ENCODE measurements around the gene LRRC49.

GRCh38 chr15:70867911-70868467, 24.6 kb upstream of the LRRC49 start:
- TF ChIP-seq, protein P1, sequence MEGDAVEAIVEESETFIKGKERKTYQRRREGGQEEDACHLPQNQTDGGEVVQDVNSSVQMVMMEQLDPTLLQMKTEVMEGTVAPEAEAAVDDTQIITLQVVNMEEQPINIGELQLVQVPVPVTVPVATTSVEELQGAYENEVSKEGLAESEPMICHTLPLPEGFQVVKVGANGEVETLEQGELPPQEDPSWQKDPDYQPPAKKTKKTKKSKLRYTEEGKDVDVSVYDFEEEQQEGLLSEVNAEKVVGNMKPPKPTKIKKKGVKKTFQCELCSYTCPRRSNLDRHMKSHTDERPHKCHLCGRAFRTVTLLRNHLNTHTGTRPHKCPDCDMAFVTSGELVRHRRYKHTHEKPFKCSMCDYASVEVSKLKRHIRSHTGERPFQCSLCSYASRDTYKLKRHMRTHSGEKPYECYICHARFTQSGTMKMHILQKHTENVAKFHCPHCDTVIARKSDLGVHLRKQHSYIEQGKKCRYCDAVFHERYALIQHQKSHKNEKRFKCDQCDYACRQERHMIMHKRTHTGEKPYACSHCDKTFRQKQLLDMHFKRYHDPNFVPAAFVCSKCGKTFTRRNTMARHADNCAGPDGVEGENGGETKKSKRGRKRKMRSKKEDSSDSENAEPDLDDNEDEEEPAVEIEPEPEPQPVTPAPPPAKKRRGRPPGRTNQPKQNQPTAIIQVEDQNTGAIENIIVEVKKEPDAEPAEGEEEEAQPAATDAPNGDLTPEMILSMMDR (IDR thresholded peaks at IDR 0.05; ENCODE audit: low read depth, low read length, poor library complexity, severe bottlenecking), result no peak
- no peak for TF ChIP-seq EZH2phosphoT487 (IDR thresholded peaks at IDR 0.05; ENCODE audit: borderline replicate concordance, low read length)
